ENCODE measurements around the gene MRPS25.
"Not testable (repeated sequence)": the region's sequence is repeated elsewhere in the genome, so short reads cannot be mapped to it uniquely, and the experiment has no call there.

The MRPS25 gene

GRCh38 chr3:15042936-15043335, 22.2 kb downstream of the MRPS25 start:
- no peak for DNase-seq

- DNase-seq, result no peak
Observed at GRCh38 chr3:15041950-15042349, 23.2 kb downstream of the MRPS25 start.

GRCh38 chr3:15040844-15041243, 24.3 kb downstream of the MRPS25 start:
- DNase-seq, result no peak

GRCh38 chr3:15038306-15038705, 26.8 kb downstream of the MRPS25 start:
- no peak for DNase-seq

- DNase-seq, result no peak
Observed at GRCh38 chr3:15033103-15033502, 32.0 kb downstream of the MRPS25 start.

- DNase-seq, result no peak
Observed at GRCh38 chr3:15032650-15033049, 32.5 kb downstream of the MRPS25 start.

- DNase-seq, result no peak
Observed at GRCh38 chr3:15029625-15030024, 35.5 kb downstream of the MRPS25 start.

- DNase-seq, result no peak
Observed at GRCh38 chr3:15023719-15024118, 41.4 kb downstream of the MRPS25 start.

GRCh38 chr3:15023249-15023648, 41.9 kb downstream of the MRPS25 start:
- DNase-seq, result no peak

GRCh38 chr3:15017191-15017590, 47.9 kb downstream of the MRPS25 start:
- no peak for DNase-seq

- DNase-seq, result no peak
Observed at GRCh38 chr3:15015456-15015855, 49.7 kb downstream of the MRPS25 start.

GRCh38 chr3:15014606-15015328, 50.3 kb downstream of the MRPS25 start:
- DNase-seq, result no peak

GRCh38 chr3:15011174-15011573, 53.9 kb downstream of the MRPS25 start:
- no peak for DNase-seq

GRCh38 chr3:15010664-15011063, 54.5 kb downstream of the MRPS25 start:
- DNase-seq, result no peak

GRCh38 chr3:15009167-15009566, 55.9 kb downstream of the MRPS25 start:
- no peak for DNase-seq

GRCh38 chr3:15007681-15008141, 57.4 kb downstream of the MRPS25 start:
- no peak for DNase-seq

- not testable (repeated sequence) for DNase-seq
Observed at GRCh38 chr3:14999182-14999581, 65.9 kb downstream of the MRPS25 start.
